ENCODE measurements around the gene ANAPC2.

GRCh38 chr9:137140151-137141012, 48.0 kb downstream of the ANAPC2 start:
- no peak for TF ChIP-seq USF2 (CRISPR knock-in tag; IDR thresholded peaks at IDR 0.05)
- TF ChIP-seq CTCF (IDR thresholded peaks at IDR 0.05), result no peak
- TF ChIP-seq CREB1 (CRISPR knock-in tag; IDR thresholded peaks at IDR 0.05), result no peak
- no peak for TF ChIP-seq STAT6 (CRISPR knock-in tag; conservative IDR thresholded peaks at IDR 0.05; ENCODE audit: low read depth)
- TF ChIP-seq CBFB (CRISPR knock-in tag; IDR thresholded peaks at IDR 0.05; ENCODE audit: low read depth), result no peak
- no peak for TF ChIP-seq ZBTB43 (CRISPR knock-in tag; IDR thresholded peaks at IDR 0.05)
- TF ChIP-seq IRF2 (CRISPR knock-in tag; IDR thresholded peaks at IDR 0.05; ENCODE audit: borderline replicate concordance, low read depth), result no peak
- no peak for TF ChIP-seq E2F4 (CRISPR knock-in tag; IDR thresholded peaks at IDR 0.05; ENCODE audit: borderline replicate concordance, low read depth)
- no peak for TF ChIP-seq SP1 (CRISPR knock-in tag; conservative IDR thresholded peaks at IDR 0.05)
- TF ChIP-seq ATF2 (CRISPR knock-in tag; IDR thresholded peaks at IDR 0.05; ENCODE audit: borderline replicate concordance, low read depth), result no peak
- no peak for TF ChIP-seq AFF4 (CRISPR knock-in tag; IDR thresholded peaks at IDR 0.05; ENCODE audit: borderline replicate concordance)
- no peak for TF ChIP-seq MAX (CRISPR knock-in tag; IDR thresholded peaks at IDR 0.05)
- TF ChIP-seq ZNF263 (CRISPR knock-in tag; IDR thresholded peaks at IDR 0.05; ENCODE audit: low read depth), result no peak
- no peak for TF ChIP-seq FOXJ3 (CRISPR knock-in tag; IDR thresholded peaks at IDR 0.05; ENCODE audit: borderline replicate concordance)

Data from WTC11 (cell line).